Colonic mucosa (tissue), 4 donors: ENCODE measurements around the gene RADIL. TPM values are rescaled to one million over a fixed set of nuclear protein-coding genes. Genes with fewer than 3 reads are reported as not detected.
A peak's percentile ranks its signal among the peaks of the same experiment; 100 is the strongest.

Experiments used
- DNase-seq: peaks from one replicate; pipeline ENCODE4 v3.0.0-alpha.2; 2020
- H3K27ac ChIP-seq: fragments of 200-600 bp; one replicate; pipeline ENCODE4 v1.8.0; 2021
- H3K27me3 ChIP-seq: fragments of 200-600 bp; one replicate; pipeline ENCODE4 v1.8.0; 2021
- H3K36me3 ChIP-seq: fragments of 200-600 bp; one replicate; pipeline ENCODE4 v1.8.0; 2021
- H3K4me1 ChIP-seq: fragments of 200-600 bp; one replicate; pipeline ENCODE4 v1.8.0; 2021; ENCODE audit warnings: mild to moderate bottlenecking
- H3K4me3 ChIP-seq: fragments of 200-600 bp; one replicate; pipeline ENCODE4 v1.8.0; 2021
- H3K9ac ChIP-seq, 2 donors: one replicate each; pipeline ENCODE4 v1.7.0; 2013; ENCODE audit warnings: control low read depth in 2 of 2, low read depth in 2 of 2, low read length in 2 of 2
- H3K9me3 ChIP-seq: fragments of 200-600 bp; one replicate; pipeline ENCODE4 v1.8.0; 2021
- intact Hi-C: fragments of 100-400 bp; cut with DNase I; formaldehyde crosslinking; loops from one replicate; pipeline ENCODE4 v1.14.1; 2022
- total RNA-seq, 2 donors: library from RNA; stranded (reverse); fragmentation: NEBNext Ultra II Directional in 1 of 2; extraction: Animal tissue kit (Norgen Biotek cat#: 25700) in 1 of 2; gene quantifications; one replicate each; pipeline ENCODE4 v1.2.1, GENCODE V29; 2021
- TF ChIP-seq, protein P1 (sequence below): fragments of 200-600 bp; IDR thresholded peaks from one replicate; pipeline ENCODE4 v1.8.0; 2022; ENCODE audit warnings: antibody characterized with exemption, mild to moderate bottlenecking
- donor health status: healthy.
- donor health status: DM: no; HTN: no; CAD: no.
- donor health status: DM: no; HTN: no; CAD: no.

Gene RADIL
- total RNA-seq, 2 donors from 2014 or later: 0.54 to 1.9 TPM

GRCh38 chr7:4766666-4767519 lies 116.6 kb downstream of the RADIL start:
- H3K9ac ChIP-seq: no peak overlapping the region
- H3K9me3 ChIP-seq: no peaks in the 10 kb centered on the region
- H3K27me3 ChIP-seq: no peaks in the 10 kb centered on the region
- H3K4me1 ChIP-seq: no peaks in the 10 kb centered on the region
- H3K36me3 ChIP-seq: peaks cover 5% of the 10 kb centered on the region
- intact Hi-C loops: no loop called here
- peak overlapping the region; percentile 44 for H3K27ac ChIP-seq
- TF ChIP-seq, protein P1, sequence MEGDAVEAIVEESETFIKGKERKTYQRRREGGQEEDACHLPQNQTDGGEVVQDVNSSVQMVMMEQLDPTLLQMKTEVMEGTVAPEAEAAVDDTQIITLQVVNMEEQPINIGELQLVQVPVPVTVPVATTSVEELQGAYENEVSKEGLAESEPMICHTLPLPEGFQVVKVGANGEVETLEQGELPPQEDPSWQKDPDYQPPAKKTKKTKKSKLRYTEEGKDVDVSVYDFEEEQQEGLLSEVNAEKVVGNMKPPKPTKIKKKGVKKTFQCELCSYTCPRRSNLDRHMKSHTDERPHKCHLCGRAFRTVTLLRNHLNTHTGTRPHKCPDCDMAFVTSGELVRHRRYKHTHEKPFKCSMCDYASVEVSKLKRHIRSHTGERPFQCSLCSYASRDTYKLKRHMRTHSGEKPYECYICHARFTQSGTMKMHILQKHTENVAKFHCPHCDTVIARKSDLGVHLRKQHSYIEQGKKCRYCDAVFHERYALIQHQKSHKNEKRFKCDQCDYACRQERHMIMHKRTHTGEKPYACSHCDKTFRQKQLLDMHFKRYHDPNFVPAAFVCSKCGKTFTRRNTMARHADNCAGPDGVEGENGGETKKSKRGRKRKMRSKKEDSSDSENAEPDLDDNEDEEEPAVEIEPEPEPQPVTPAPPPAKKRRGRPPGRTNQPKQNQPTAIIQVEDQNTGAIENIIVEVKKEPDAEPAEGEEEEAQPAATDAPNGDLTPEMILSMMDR: no peak
- no peak overlapping the region for H3K4me3 ChIP-seq
- DNase-seq: no peak

- peaks cover 5% of the 10 kb centered on the region for H3K36me3 ChIP-seq
- H3K4me1 ChIP-seq: no peaks in the 10 kb centered on the region
- intact Hi-C loops: no loop called here
- no peak overlapping the region for H3K4me3 ChIP-seq
- DNase-seq: no peak
- peak overlapping the region; percentile 44 for H3K27ac ChIP-seq
- no peaks in the 10 kb centered on the region for H3K27me3 ChIP-seq
- H3K9ac ChIP-seq: no peak overlapping the region
- H3K9me3 ChIP-seq: no peaks in the 10 kb centered on the region
- TF ChIP-seq, protein P1: no peak
These were observed 117.6 kb downstream of the RADIL start for GRCh38 chr7:4765776-4766490.

- no peak for DNase-seq
- H3K27me3 ChIP-seq: no peaks in the 10 kb centered on the region
- H3K9ac ChIP-seq: no peak overlapping the region
- TF ChIP-seq, protein P1: no peak
- H3K36me3 ChIP-seq: peaks cover 5% of the 10 kb centered on the region
- no peak overlapping the region for H3K4me3 ChIP-seq
- no peak overlapping the region for H3K27ac ChIP-seq
- no peaks in the 10 kb centered on the region for H3K9me3 ChIP-seq
- intact Hi-C loops: no loop called here
- H3K4me1 ChIP-seq: no peaks in the 10 kb centered on the region
These were observed 119.0 kb downstream of the RADIL start for GRCh38 chr7:4764402-4765007.

DNA sequence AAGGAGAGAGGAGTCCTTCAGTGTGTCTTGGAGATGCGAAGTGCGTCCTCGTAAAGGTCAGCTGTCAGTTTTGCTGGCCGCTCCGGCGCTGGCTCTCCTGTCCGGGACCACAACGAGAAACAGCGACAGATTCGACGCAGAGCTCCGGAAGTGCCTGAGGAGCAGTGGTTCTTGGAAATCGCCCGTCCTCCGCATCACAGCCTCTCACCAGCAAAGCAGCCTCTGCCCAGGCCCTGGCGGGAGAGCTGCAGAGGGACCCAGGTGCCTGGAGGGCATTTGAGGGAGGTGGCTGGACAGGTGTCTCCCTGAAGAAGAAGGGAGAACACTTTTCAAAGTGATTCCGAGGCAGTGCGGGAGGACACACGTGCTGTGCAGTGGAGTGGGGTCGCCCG lies 119.7 kb downstream of the RADIL start:
- no peak for DNase-seq

More for the DNA sequence above, 119.7 kb downstream of the RADIL start:
- H3K36me3 ChIP-seq: peaks cover 5% of the 10 kb centered on the region
- no peak overlapping the region for H3K9ac ChIP-seq
- intact Hi-C loops: no loop called here
- H3K4me1 ChIP-seq: no peaks in the 10 kb centered on the region
- H3K27me3 ChIP-seq: no peaks in the 10 kb centered on the region
- no peaks in the 10 kb centered on the region for H3K9me3 ChIP-seq
- no peak overlapping the region for H3K27ac ChIP-seq
- TF ChIP-seq, protein P1: no peak
- no peak overlapping the region for H3K4me3 ChIP-seq
